Endothelial cell of umbilical vein (primary cell): ENCODE data around the gene ADCY9. TPM values are rescaled to one million over a fixed set of nuclear protein-coding genes. Genes with fewer than 3 reads are reported as not detected.
A peak's percentile ranks its signal among the peaks of the same experiment; 100 is the strongest.

Experiments used
- BruUV-seq: library from RNA; stranded (reverse); fragments of 400-500 nt; replicated peaks from 2 replicates; lab custom pipeline; 2021; lab: Mats Ljungman, UMichigan
- CTCF ChIA-PET: fragments of 300-600, 350-600 bp; sonication (Branson Sonifier 250); formaldehyde crosslinking; loops from one replicate; lab custom pipeline; 2021; ENCODE audit warnings: antibody characterized with exemption, inconsistent platforms; lab: Charles Lee
- POLR2A ChIA-PET: fragments of 300-600, 350-600 bp; sonication (Branson Sonifier 250); formaldehyde crosslinking; loops from one replicate; lab custom pipeline; 2021; ENCODE audit warnings: antibody characterized with exemption, inconsistent platforms; lab: Charles Lee
- DNase-seq: peaks from one replicate; pipeline ENCODE4 v3.0.0-alpha.2; 2011; ENCODE audit warnings: low read depth, low spot score
- FAIRE-seq: peaks from 2 replicates; lab custom pipeline; 2011; peaks lifted over from hg19 to GRCh38; lab: Jason Lieb, UNC
- H2AFZ ChIP-seq: 2 replicates; pipeline ENCODE4 v1.6.0; 2012; ENCODE audit warnings: low read depth, low read length, control low read depth, inconsistent platforms
- H3K27ac ChIP-seq: 2 replicates; pipeline ENCODE4 v1.5.1; 2011; ENCODE audit warnings: low read depth, mild to moderate bottlenecking, control low read depth, low read length, moderate library complexity; ENCODE audit not compliant: insufficient read depth
- H3K27me3 ChIP-seq, 2 experiments: 2 replicates each; pipeline versions ENCODE4 v1.6.0 to v1.6.1; 2011; ENCODE audit warnings: low read length in 2 of 2, mixed read lengths in 1 of 2; ENCODE audit not compliant: control insufficient read depth in 2 of 2, insufficient read depth in 2 of 2
- H3K36me3 ChIP-seq, 2 experiments: 2 replicates in 1 of 2; 3 replicates in 1 of 2; pipeline ENCODE4 v1.5.1; 2011; ENCODE audit warnings: low read length in 2 of 2, mild to moderate bottlenecking in 1 of 2, moderate library complexity in 1 of 2; ENCODE audit not compliant: control insufficient read depth in 2 of 2, insufficient read depth in 2 of 2; ENCODE audit errors: extremely low read depth in 1 of 2
- H3K4me1 ChIP-seq: 3 replicates; pipeline ENCODE4 v1.5.1; 2011; ENCODE audit warnings: mild to moderate bottlenecking, low read length; ENCODE audit not compliant: control insufficient read depth, insufficient read depth; ENCODE audit errors: extremely low read depth
- H3K4me2 ChIP-seq: 2 replicates; pipeline ENCODE4 v1.6.1; 2011; ENCODE audit warnings: low read length, control low read depth, mixed read lengths; ENCODE audit not compliant: insufficient read depth
- H3K4me3 ChIP-seq, 3 experiments: fragments of 200-600 bp in 1 of 3; sonication (generic), shearing (Covaris generic) in 1 of 3; replicated peaks in 1 of 3; 2 replicates each; pipeline ENCODE4 v1.5.1; 2011 to 2016; ENCODE audit warnings: control low read depth in 3 of 3, low read length in 3 of 3, mild to moderate bottlenecking in 2 of 3, inconsistent platforms in 1 of 3, low read depth in 1 of 3, moderate library complexity in 1 of 3; ENCODE audit not compliant: insufficient read depth in 1 of 3
- H3K79me2 ChIP-seq: 2 replicates; pipeline ENCODE4 v1.6.0; 2012; ENCODE audit warnings: low read length, inconsistent platforms; ENCODE audit not compliant: control insufficient read depth, insufficient read depth
- H3K9ac ChIP-seq: replicated peaks from 2 replicates; pipeline ENCODE3; 2011; ENCODE audit warnings: low read length, control low read depth; ENCODE audit not compliant: insufficient read depth; ENCODE audit errors: extremely low read depth
- H3K9me1 ChIP-seq: replicated peaks from 3 replicates; pipeline ENCODE4 v1.6.0; 2011; ENCODE audit warnings: mild to moderate bottlenecking, low read length; ENCODE audit not compliant: control insufficient read depth, insufficient read depth; ENCODE audit errors: extremely low read depth
- H3K9me3 ChIP-seq: replicated peaks from 2 replicates; pipeline ENCODE4 v1.5.1; 2012; ENCODE audit warnings: low read length, inconsistent platforms; ENCODE audit not compliant: control insufficient read depth, insufficient read depth
- H4K20me1 ChIP-seq: replicated peaks from 2 replicates; pipeline ENCODE3; 2011; ENCODE audit warnings: mild to moderate bottlenecking, low read length; ENCODE audit not compliant: control insufficient read depth, insufficient read depth; ENCODE audit errors: extremely low read depth
- CTCF ChIP-seq, 2 donors: IDR thresholded peaks; 1 replicate in 1 of 2; 2 replicates in 1 of 2; pipeline ENCODE4 v1.5.1; 2011; ENCODE audit warnings: low read length in 2 of 2, mild to moderate bottlenecking in 2 of 2, moderate library complexity in 2 of 2, control low read depth in 1 of 2, inconsistent platforms in 1 of 2, low read depth in 1 of 2; ENCODE audit not compliant: insufficient read depth in 1 of 2; ENCODE audit errors: extremely low read depth in 1 of 2
- EZH2 ChIP-seq: IDR thresholded peaks from 2 replicates; pipeline ENCODE4 v1.6.1; 2012; ENCODE audit warnings: borderline replicate concordance, low read depth, mild to moderate bottlenecking, moderate library complexity, low read length, inconsistent platforms; ENCODE audit not compliant: severe bottlenecking
- FOS ChIP-seq: IDR thresholded peaks from 2 replicates; pipeline ENCODE4 v1.6.1; 2011; ENCODE audit warnings: mild to moderate bottlenecking, low read length, moderate library complexity, borderline replicate concordance; ENCODE audit not compliant: insufficient read depth
- GATA2 ChIP-seq: IDR thresholded peaks from 2 replicates; pipeline ENCODE4 v1.7.0; 2011; ENCODE audit warnings: low read depth, mild to moderate bottlenecking, moderate library complexity, mixed read lengths, low read length; ENCODE audit not compliant: insufficient read length, insufficient read depth
- JUN ChIP-seq: IDR thresholded peaks from 2 replicates; pipeline ENCODE4 v1.6.1; 2011; ENCODE audit warnings: borderline replicate concordance, low read depth; ENCODE audit not compliant: insufficient read length, insufficient read depth
- MAX ChIP-seq: IDR thresholded peaks from 2 replicates; pipeline ENCODE4 v1.6.1; 2011; ENCODE audit not compliant: insufficient read depth, insufficient read length
- MYC ChIP-seq: IDR thresholded peaks from one replicate; pipeline ENCODE4 v1.6.1; 2011; ENCODE audit warnings: mild to moderate bottlenecking, low read depth, low read length
- POLR2A ChIP-seq: IDR thresholded peaks from 2 replicates; pipeline ENCODE4 v1.6.1; 2012; ENCODE audit warnings: low read depth, mild to moderate bottlenecking, control low read depth, low read length
- POLR2AphosphoS5 ChIP-seq: IDR thresholded peaks from 2 replicates; pipeline ENCODE4 v1.6.1; 2012; ENCODE audit warnings: low read depth, mild to moderate bottlenecking, control low read depth, low read length, moderate library complexity; ENCODE audit not compliant: insufficient read depth
- dilution Hi-C: fragments of 300-500 bp; cut with MboI; formaldehyde crosslinking; loops from one replicate; pipeline ENCODE4 v1.15.0; 2019; ENCODE audit warnings: low sequenced_read_pairs; ENCODE audit not compliant: extremely low pct_ligation_motif_present
- intact Hi-C: fragments of 100-400 bp; cut with micrococcal nuclease; formaldehyde crosslinking; loops from one replicate; pipeline ENCODE4 v1.10.0; 2022
- polyA plus RNA-seq, 4 experiments: library from polyadenylated mRNA; depleted of rRNA in 3 of 4; stranded (reverse) in 3 of 4; unstranded in 1 of 4; fragments of >200 nt; gene quantifications; 2 replicates each; pipeline versions ENCODE4 v1.2.1 to v1.2.3, GENCODE V29; 2011 to 2012; ENCODE audit warnings: missing spikeins in 1 of 4
- total RNA-seq: library from RNA; stranded (reverse); gene quantifications from 2 replicates; pipeline ENCODE4 v1.2.3, GENCODE V29; 2021

Gene ADCY9
- total and polyA plus RNA-seq, 2 donors (not counting 3 experiments of a cell fraction or from before 2014, with no cell fraction given): 6.8 to 14.0 TPM

- intact Hi-C loops (no loop called here), dilution Hi-C loops (no loop called here)
- TF ChIP-seq EZH2 (no peak), POLR2A (no peak), POLR2AphosphoS5 (no peak), GATA2 (no peak), FOS (no peak)
- Histone ChIP-seq H3K4me1 (no peaks in the 10 kb centered on the region), H3K9me1 (no peaks in the 10 kb centered on the region), H3K36me3 (no peaks in the 10 kb centered on the region), H3K4me2 (no peak overlapping the region), H3K4me3 (no peak overlapping the region), H3K9me3 (no peaks in the 10 kb centered on the region), H2AFZ (peak overlapping the region; percentile 53), H3K9ac (no peak overlapping the region), H3K79me2 (no peaks in the 10 kb centered on the region), H3K27me3 (no peaks in the 10 kb centered on the region), H3K27ac (no peak overlapping the region), H4K20me1 (no peaks in the 10 kb centered on the region)
- BruUV-seq: no TSS peak
- FAIRE-seq (peak; percentile 33), DNase-seq (peak; percentile 48)
- CTCF ChIA-PET: interaction anchor here (0.7 kb wide), 1 partner anchor 26 kb away, joined by 3 read pairs; no protein-coding TSS in a partner anchor
- POLR2A ChIA-PET: no interaction called here
These were observed 83.5 kb downstream of the ADCY9 start for GRCh38 chr16:4032768-4033167.

GRCh38 chr16:4028144-4028543 is 88.1 kb downstream of the ADCY9 start:
- Histone ChIP-seq H2AFZ (no peak overlapping the region), H4K20me1 (no peaks in the 10 kb centered on the region), H3K4me3 (no peak overlapping the region), H3K4me2 (no peak overlapping the region), H3K9ac (no peak overlapping the region), H3K9me1 (no peaks in the 10 kb centered on the region), H3K9me3 (no peaks in the 10 kb centered on the region), H3K79me2 (no peaks in the 10 kb centered on the region), H3K27me3 (no peaks in the 10 kb centered on the region), H3K36me3 (no peaks in the 10 kb centered on the region), H3K4me1 (no peaks in the 10 kb centered on the region), H3K27ac (no peak overlapping the region)
- no peak for TF ChIP-seq MYC
- no peak for TF ChIP-seq POLR2AphosphoS5
- TF ChIP-seq EZH2: no peak
- no peak for TF ChIP-seq POLR2A
- no peak for TF ChIP-seq GATA2
- no peak for TF ChIP-seq MAX
- no peak for TF ChIP-seq CTCF (IDR thresholded peaks at IDR 0.05; ENCODE audit: extremely low read depth in 1 of 2, insufficient read depth in 1 of 2, low read depth in 1 of 2, low read length in 2 of 2)
- TF ChIP-seq JUN: no peak
- TF ChIP-seq FOS: no peak
- dilution Hi-C loops (no loop called here), intact Hi-C loops (no loop called here)
- no TSS peak for BruUV-seq
- no peak for FAIRE-seq
- ChIA-PET CTCF (interaction anchor here (1.0 to 1.2 kb wide), 2 partner anchors 12 to 45 kb away, joined by 3 to 5 read pairs; no protein-coding TSS in a partner anchor), POLR2A (no interaction called here)
- DNase-seq: no peak
